SIG-M5 (cell line): Measurements from ENCODE around the gene DKC1.
"Not testable (repeated sequence)": the region's sequence is repeated elsewhere in the genome, so short reads cannot be mapped to it uniquely, and the experiment has no call there.

ENCODE experiments used
- DNase-seq: peaks from one replicate; lab custom pipeline; 2025; lab: John Stamatoyannopoulos, UW

The DKC1 gene

GRCh38 chrX:154818916-154819770, 56.5 kb downstream of the DKC1 start:
- no peak for DNase-seq

DNA sequence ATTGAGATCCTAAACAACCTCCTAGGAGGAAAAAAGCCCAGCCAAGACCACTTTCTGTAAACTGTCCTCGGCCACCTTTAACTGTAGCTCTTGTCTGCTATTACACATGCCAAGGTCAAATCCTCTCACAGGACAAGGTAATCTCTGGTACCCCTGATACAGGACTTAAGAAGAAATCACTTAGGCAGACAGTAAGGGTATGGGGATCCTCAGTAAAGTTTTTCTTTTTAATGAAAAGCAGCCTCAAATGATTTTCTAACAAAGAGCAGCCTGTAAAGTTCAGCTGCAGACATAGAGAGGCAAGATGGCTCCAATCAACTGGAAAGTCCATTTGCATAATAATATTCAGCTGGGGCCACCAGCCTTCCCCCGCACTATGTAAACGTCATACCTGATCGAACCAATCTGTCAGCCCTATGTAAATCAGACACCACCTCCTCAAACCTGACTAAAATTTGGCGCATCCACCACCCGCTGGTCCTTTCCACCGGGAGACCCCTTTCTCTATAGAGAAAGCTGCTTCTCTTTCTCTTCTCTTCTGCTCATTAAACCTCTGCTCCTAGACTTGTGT, 57.2 kb downstream of the DKC1 start:
- DNase-seq = no peak

GRCh38 chrX:154821523-154821922, 58.9 kb downstream of the DKC1 start:
- no peak for DNase-seq

GRCh38 chrX:154822029-154822428, 59.4 kb downstream of the DKC1 start:
- no peak for DNase-seq

- no peak for DNase-seq
Observed at GRCh38 chrX:154824638-154825037, 62.0 kb downstream of the DKC1 start.

GRCh38 chrX:154825586-154825985, 62.9 kb downstream of the DKC1 start:
- not testable (repeated sequence) for DNase-seq
